Uterus (tissue), 4 donors: Measurements from ENCODE around the gene CTNNAL1. TPM values are rescaled to one million over a fixed set of nuclear protein-coding genes. Genes with fewer than 3 reads are reported as not detected.
A peak's percentile ranks its signal among the peaks of the same experiment; 100 is the strongest.

Experiments
- DNase-seq, 2 donors: peaks; one replicate each; pipeline ENCODE4 v3.0.0-alpha.2; 2019 to 2020
- H3K27ac ChIP-seq, 2 donors: fragments of 200-600 bp; sonication (generic); 1 replicate in 1 of 2; 2 replicates in 1 of 2; pipeline ENCODE4 v1.5.1; 2016 to 2018
- H3K27me3 ChIP-seq, 2 donors: fragments of 200-600 bp; sonication (generic); one replicate each; pipeline ENCODE4 v1.5.1; 2018 to 2019; ENCODE audit warnings: control low read depth in 1 of 2
- H3K36me3 ChIP-seq, 2 donors: fragments of 200-600 bp; sonication (generic); one replicate each; pipeline ENCODE4 v1.5.1; 2019; ENCODE audit warnings: control low read depth in 1 of 2
- H3K4me1 ChIP-seq, 2 donors: fragments of 200-600 bp; sonication (generic); one replicate each; pipeline ENCODE4 v1.5.1; 2018 to 2019; ENCODE audit warnings: control low read depth in 1 of 2
- H3K4me3 ChIP-seq, 2 donors: fragments of 200-600 bp; sonication (generic); 1 replicate in 1 of 2; 2 replicates in 1 of 2; pipeline ENCODE4 v1.5.1; 2018 to 2019; ENCODE audit warnings: mild to moderate bottlenecking in 1 of 2
- H3K9me3 ChIP-seq, 2 donors: fragments of 200-600 bp; sonication (generic); one replicate each; pipeline ENCODE4 v1.5.1; 2019; ENCODE audit warnings: control low read depth in 1 of 2
- POLR2A ChIP-seq, 2 donors: fragments of 450-650 bp; IDR thresholded peaks; one replicate each; pipeline ENCODE4 v1.6.1; 2016; ENCODE audit warnings: antibody characterized with exemption in 2 of 2, mild to moderate bottlenecking in 1 of 2, moderate library complexity in 1 of 2
- intact Hi-C: fragments of 100-400 bp; cut with DNase I; formaldehyde crosslinking; loops from one replicate; pipeline ENCODE4 v1.15.1; 2023; ENCODE audit warnings: low total_unique reads
- total RNA-seq, 4 donors: library from RNA; depleted of rRNA in 3 of 4; stranded (reverse); fragments of >200 nt in 3 of 4; gene quantifications; one replicate each; pipeline versions ENCODE4 v1.1.0 to v1.2.4, GENCODE V29; 2014 to 2023
- TF ChIP-seq, protein P1 (sequence below), 4 experiments: fragments of 200-600 bp in 2 of 4; fragments of 450-650 bp in 2 of 4; sonication (generic) in 2 of 4; IDR thresholded peaks; one replicate each; pipeline ENCODE4 v1.5.1; 2016 to 2019; ENCODE audit warnings: antibody characterized with exemption in 4 of 4, mild to moderate bottlenecking in 2 of 4, moderate library complexity in 1 of 4
- donor health status: DM: yes; HTN: yes; CAD: no.

Gene CTNNAL1
- total RNA-seq, 4 donors from 2014 or later: 32.3 to 62.0 (median 41.4) TPM

DNA sequence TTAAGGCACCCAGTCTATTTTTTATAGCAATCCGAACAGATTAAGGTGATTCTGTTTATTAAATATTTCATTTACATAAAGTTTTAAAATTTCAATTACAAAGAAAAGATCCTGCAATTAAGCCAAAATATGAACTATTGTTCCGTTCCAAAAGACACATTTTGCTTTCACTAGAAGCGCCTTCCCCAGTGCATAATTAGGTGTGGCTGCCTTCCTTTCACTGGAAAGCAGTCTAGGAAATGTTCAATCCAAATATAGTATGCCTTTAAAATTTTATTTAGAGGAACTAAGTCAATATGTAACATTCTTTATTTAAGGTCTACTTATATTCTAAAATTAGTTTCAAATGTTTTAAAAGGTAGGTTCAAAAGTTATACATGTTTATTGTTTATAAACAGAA, 7.6 kb downstream of the CTNNAL1 start:
- DNase-seq: no peak
- H3K27me3 ChIP-seq: no peaks in the 10 kb centered on the region
- peaks cover 0 to 7% of the 10 kb centered on the region in 2 donors for H3K4me1 ChIP-seq
- H3K27ac ChIP-seq: peak overlapping the region in 1 of 2 donors; percentile 20
- H3K36me3 ChIP-seq: no peaks in the 10 kb centered on the region
- no peak overlapping the region for H3K4me3 ChIP-seq
- peaks cover 0 to 6% of the 10 kb centered on the region in 2 donors for H3K9me3 ChIP-seq
- no peak for TF ChIP-seq POLR2A (IDR thresholded peaks at IDR 0.05)
- TF ChIP-seq, protein P1, sequence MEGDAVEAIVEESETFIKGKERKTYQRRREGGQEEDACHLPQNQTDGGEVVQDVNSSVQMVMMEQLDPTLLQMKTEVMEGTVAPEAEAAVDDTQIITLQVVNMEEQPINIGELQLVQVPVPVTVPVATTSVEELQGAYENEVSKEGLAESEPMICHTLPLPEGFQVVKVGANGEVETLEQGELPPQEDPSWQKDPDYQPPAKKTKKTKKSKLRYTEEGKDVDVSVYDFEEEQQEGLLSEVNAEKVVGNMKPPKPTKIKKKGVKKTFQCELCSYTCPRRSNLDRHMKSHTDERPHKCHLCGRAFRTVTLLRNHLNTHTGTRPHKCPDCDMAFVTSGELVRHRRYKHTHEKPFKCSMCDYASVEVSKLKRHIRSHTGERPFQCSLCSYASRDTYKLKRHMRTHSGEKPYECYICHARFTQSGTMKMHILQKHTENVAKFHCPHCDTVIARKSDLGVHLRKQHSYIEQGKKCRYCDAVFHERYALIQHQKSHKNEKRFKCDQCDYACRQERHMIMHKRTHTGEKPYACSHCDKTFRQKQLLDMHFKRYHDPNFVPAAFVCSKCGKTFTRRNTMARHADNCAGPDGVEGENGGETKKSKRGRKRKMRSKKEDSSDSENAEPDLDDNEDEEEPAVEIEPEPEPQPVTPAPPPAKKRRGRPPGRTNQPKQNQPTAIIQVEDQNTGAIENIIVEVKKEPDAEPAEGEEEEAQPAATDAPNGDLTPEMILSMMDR (IDR thresholded peaks at IDR 0.05): no peak
- intact Hi-C loops: no loop called here

DNA sequence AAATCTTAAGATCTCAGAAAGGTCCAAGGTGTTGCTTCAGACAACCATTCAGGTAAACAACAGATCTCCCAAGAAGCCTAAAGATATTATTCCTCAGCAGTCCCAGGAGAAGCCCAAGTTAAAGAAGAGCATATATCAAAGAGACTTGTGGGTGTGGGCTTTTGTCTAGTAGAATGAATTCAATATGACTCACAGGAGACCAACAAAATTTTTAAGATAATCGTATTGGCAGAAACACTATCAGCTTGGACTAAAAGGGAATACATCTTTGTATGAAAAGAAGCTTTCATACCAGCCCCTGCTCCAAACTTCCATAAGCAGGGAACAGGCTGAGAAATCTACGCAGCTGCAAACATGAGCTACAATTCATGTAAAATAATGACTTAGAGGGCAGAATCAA, 10.2 kb downstream of the CTNNAL1 start:
- no peaks in the 10 kb centered on the region for H3K4me1 ChIP-seq
- TF ChIP-seq POLR2A (IDR thresholded peaks at IDR 0.05): no peak
- TF ChIP-seq, protein P1 (IDR thresholded peaks at IDR 0.05): no peak
- no peaks in the 10 kb centered on the region for H3K36me3 ChIP-seq
- H3K9me3 ChIP-seq: peaks cover 0 to 6% of the 10 kb centered on the region in 2 donors
- H3K4me3 ChIP-seq: no peak overlapping the region
- no peak for DNase-seq
- H3K27me3 ChIP-seq: no peaks in the 10 kb centered on the region
- intact Hi-C loops: no loop called here
- H3K27ac ChIP-seq: no peak overlapping the region

DNA sequence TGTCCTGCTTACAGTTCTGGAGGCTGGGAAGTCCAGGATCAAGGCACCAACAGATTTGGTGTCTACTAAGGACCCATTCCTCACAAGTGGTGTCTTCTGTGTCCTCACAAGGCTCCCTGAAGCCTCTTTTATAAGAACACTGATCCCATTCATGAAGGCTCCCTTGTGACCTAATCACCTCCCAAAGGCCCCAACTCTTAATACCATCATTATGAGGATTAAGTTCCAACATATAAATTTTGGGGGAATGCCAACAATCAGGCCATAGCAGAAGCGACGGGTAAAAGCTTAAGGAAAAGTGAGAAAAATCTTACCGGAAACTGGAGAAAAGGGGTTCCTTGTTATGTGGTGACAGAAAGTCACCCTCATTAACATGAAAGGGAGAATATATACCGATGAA, 11.2 kb downstream of the CTNNAL1 start:
- no peaks in the 10 kb centered on the region for H3K4me1 ChIP-seq
- H3K9me3 ChIP-seq: peaks cover 0 to 6% of the 10 kb centered on the region in 2 donors
- H3K27ac ChIP-seq: no peak overlapping the region
- H3K4me3 ChIP-seq: no peak overlapping the region
- intact Hi-C loops: no loop called here
- H3K27me3 ChIP-seq: no peaks in the 10 kb centered on the region
- TF ChIP-seq, protein P1 (IDR thresholded peaks at IDR 0.05): no peak
- no peak for TF ChIP-seq POLR2A (IDR thresholded peaks at IDR 0.05)
- no peak for DNase-seq
- no peaks in the 10 kb centered on the region for H3K36me3 ChIP-seq

GRCh38 chr9:109001275-109001676, 12.0 kb downstream of the CTNNAL1 start:
- no peak for DNase-seq
- no peak for TF ChIP-seq POLR2A (IDR thresholded peaks at IDR 0.05)
- TF ChIP-seq, protein P1 (IDR thresholded peaks at IDR 0.05): no peak
- H3K9me3 ChIP-seq: peaks cover 0 to 6% of the 10 kb centered on the region in 2 donors
- H3K27me3 ChIP-seq: no peaks in the 10 kb centered on the region
- no peaks in the 10 kb centered on the region for H3K36me3 ChIP-seq
- no peak overlapping the region for H3K4me3 ChIP-seq
- H3K4me1 ChIP-seq: no peaks in the 10 kb centered on the region
- H3K27ac ChIP-seq: no peak overlapping the region
- intact Hi-C loops: no loop called here

GRCh38 chr9:108997112-108997511, 16.2 kb downstream of the CTNNAL1 start:
- Histone ChIP-seq H3K4me3 (no peak overlapping the region), H3K36me3 (no peaks in the 10 kb centered on the region), H3K9me3 (no peaks in the 10 kb centered on the region), H3K27ac (peak overlapping the region in 1 of 2 donors; percentile 46), H3K4me1 (no peaks in the 10 kb centered on the region), H3K27me3 (no peaks in the 10 kb centered on the region)
- DNase-seq: no peak
- intact Hi-C loops: no loop called here
- TF ChIP-seq POLR2A (IDR thresholded peaks at IDR 0.05): no peak
- TF ChIP-seq, protein P1 (IDR thresholded peaks at IDR 0.05): no peak
